Fibroblast of skin of back (primary cell): ENCODE data around the gene COQ7. TPM values are rescaled to one million over a fixed set of nuclear protein-coding genes. Genes with fewer than 3 reads are reported as not detected.

Source experiments
- DNase-seq: peaks from one replicate; pipeline ENCODE4 v3.0.0-alpha.2; 2013
- polyA plus RNA-seq, 2 experiments: library from polyadenylated mRNA; unstranded; fragments of 120-200 nt; gene quantifications; one replicate each; pipeline ENCODE4 v1.2.1, GENCODE V29; 2013; ENCODE audit not compliant: insufficient read length in 2 of 2

Gene COQ7
- polyA plus RNA-seq (2013, experiment 1 of 2; ENCODE audit: insufficient read length), result 12.2 TPM
- polyA plus RNA-seq (2013, experiment 2 of 2; ENCODE audit: insufficient read length), result 11.7 TPM

DNA sequence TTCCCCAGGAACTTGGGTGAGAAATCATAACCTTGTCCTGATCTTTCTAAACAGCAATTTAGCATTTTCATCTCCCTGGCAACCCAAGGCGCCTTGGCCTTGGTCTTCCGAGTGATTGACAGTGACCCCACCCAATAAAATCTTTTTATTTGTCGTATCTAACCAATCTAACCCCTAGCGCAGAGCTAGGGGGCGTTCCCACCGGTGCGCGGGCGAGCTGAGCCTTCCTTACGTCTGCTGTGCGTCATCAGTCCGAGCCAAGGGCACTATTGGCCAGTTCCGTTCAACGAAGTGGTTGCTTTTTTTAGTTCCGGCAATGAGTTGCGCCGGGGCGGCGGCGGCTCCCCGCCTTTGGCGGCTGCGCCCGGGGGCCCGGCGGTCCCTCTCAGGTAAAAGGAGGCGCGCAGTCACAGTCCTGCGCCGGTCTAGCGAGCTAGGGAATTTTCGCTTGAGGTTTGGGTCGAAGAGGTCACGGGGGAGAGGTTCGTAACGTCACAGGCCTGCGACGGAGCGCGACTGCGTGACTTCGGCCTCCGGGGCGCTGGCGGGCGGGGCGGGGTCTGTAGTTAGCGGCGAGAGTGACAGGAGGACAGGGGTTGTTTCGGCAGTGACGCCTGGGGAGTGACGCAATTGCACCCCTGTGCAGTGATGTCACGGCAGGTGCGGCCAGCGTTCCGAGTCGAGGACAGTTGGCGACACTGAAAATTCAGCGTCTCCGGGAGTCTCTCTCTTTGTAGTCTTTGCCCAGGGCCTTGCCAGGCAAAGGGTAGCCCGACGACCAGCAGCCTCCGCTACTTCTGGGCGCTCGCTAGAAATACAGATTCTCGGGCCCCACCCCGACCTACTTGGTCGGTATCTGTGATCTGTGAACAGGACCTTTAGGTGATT, at the start of gene COQ7:
TSS of gene COQ7 (plus strand) at position 266 of the 888 bp plus-strand sequence. CDS start at position 317, 51 bp downstream.
- peak; percentile 100 for DNase-seq

DNA sequence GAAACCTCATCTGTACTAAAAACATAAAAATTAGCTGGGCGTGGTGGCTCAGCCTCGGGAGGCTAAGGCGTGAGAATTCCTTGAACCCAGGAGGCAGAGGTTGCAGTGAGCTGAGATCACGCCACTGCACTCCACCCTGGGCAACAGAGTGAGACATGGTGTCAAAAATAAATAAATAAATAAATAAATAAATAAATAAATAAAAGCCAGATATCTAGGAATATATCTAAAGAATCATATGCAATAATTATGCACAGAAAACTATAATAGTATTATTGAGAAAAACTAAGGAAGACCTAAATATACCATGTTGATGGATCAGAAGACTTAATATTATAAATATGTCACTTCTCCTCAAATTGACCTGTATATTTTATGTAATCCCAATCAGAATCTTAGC, 46.7 kb upstream of the COQ7 start:
- DNase-seq, result no peak

DNA sequence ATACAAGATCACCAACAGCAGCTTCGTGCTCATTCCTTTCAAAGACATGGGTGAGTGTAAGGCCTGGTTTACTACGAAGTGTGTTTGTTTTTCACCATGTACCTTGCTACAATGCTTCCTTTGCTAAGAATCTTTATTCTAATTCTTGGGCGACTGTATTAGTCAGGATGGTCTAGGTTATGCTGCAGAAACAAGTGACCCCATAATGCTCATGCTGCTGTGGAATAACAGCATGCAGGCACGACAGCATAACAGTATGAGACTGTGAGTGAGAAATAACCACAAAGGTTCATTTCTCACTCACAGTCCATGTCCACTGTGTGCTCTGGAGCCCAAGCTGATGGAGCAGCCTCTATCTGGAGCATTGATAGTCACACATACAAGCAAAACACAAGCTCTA, 45.7 kb upstream of the COQ7 start:
- no peak for DNase-seq

DNA sequence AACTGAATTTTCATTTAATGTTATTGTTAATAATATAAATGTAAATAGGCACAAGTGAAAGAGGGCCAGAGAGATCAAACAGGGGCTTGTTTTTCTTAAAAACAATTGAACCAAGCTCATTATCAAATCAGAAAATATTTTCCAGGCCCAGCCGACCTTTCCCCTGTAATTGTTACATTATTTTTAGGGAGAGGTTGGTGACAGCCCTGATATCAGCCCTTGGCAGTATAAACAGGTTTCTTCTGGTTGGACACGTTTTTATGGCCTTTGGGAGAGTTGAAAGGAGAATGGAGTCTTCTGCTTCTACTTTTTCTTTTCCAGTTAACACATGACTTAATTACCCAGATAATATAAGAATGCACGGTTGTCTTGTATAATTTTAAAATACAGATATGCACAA, 40.0 kb upstream of the COQ7 start:
- DNase-seq, result no peak

DNA sequence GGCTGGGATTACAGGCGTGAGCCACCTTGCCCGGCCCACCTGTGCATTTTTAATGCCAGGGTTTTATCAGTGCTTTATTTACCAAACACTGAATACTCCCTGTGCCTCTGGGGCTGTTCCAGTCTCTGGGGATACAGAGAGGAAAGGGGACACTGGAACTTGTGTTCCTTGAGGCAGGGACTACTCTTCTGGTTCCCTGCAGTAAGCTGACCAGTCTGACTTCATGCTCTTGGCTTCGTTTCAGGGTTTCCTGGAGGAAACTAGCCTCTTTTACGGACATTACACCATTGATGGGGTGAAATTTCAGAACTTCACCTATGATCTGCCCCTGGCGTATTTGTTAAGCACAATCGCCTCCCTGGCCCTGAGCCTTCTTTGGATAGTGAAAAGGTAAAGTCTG, 37.4 kb upstream of the COQ7 start:
- DNase-seq, result no peak

DNA sequence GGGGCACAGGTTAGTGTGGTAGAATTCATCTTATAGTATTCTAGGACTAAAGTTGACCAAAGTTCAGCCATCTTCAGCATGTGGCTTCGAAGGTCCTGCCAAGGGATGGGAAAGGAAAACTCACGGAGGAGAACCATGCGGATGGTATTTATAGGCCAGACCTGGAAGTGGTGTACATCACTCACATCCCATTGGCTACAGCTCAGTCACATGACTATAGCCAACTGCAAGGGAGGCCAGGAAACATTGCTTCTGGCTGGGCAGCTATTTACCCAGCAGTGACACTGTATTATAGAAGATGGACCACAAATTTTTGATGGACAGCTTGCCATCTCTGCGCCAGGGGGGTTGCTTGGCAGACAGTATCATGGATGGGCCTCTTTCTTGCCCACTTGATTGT, 35.7 kb upstream of the COQ7 start:
- no peak for DNase-seq

DNA sequence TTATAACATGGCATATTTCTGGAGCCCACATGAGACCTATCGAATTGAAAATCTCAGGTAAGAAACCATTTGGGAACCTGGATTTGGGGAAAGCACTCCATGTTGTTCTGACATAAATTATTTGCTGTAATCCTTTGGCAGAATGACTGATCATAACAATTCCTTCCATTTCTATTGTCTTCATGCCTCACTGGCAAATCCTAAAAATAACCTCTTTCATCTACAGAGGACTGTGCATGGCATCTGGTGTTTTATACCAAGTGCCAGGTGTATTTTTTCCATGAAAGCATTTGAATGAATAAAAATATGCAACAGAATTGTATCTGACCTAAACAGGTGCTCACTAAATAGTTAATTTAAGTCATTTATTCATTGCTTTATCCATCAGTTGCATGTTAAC, 33.7 kb upstream of the COQ7 start:
- no peak for DNase-seq

DNA sequence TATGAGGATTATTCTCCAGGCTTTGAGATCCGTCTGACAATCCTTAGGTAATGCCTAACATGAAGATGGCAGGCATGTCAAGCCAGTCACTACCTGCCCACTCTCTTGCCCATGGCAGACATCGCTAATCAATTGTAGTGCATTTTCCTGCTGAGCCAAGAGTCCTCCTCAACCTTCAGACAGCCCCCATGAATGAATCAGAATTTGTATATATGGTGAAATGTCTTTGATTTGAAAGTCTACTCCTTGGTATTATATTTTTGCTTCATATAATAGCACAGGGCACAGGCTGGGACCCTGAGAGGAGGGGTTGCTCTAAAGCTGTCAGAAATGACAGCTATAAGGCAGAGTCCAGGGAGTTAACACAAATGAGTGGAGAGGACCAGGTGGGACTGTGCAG, 27.0 kb upstream of the COQ7 start:
- no peak for DNase-seq

DNA sequence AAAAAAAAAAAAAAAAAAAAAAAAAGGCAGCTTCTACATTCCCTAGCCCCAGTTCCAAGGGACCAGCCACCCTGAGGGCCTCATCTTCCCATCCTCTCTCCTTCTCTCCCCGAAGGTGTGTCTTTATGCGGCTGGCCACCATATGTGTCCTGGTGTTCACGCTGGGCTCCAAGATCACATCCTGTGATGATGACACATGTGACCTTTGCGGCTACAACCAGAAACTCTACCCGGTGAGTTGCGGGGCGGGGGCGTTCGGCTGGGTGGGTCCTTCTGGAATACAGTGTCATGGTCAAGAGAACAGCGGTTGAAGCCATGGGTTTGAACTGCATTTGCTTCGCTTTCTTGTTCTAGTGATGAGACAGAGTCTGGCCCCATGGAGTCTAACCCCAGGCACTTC, 22.6 kb upstream of the COQ7 start:
- DNase-seq, result no peak

DNA sequence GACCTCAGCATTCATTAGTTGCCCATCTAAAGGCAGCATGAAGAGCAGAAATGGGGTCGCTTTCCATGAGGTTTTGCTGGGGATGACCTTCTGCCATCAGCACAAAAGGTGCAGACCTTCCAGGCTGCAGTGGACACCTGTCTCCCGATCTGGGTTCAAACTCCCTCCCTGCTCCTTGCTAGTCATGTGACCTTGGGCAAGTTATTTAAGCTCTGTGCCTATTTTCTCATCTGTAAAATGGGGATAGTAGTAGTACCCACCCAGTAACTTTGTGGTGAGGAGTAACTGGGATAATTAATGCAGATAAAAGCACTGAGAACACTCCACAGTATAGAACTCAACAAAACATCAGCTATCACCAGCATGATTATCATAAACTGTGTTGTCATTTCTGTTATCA, 21.4 kb upstream of the COQ7 start:
- no peak for DNase-seq

DNA sequence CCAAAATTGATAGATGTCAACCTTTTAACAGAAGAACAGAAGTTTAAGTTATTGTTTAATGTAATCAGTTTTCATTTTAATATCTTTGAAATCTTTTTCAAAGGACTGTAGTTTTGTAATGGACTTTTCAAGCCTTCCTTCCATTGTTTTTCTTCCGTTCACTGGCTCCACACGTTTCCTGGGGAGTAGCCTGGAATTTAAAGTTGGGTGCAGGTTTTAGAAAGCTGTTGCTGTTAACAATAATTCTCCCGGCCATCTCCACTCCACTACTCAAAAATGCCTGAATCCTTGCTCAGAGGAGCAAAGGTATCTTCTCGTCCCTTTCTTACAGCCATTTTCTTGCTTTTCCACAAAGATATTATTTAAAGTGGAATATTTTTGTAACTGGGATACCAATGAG, 4.7 kb upstream of the COQ7 start:
- DNase-seq, result no peak

DNA sequence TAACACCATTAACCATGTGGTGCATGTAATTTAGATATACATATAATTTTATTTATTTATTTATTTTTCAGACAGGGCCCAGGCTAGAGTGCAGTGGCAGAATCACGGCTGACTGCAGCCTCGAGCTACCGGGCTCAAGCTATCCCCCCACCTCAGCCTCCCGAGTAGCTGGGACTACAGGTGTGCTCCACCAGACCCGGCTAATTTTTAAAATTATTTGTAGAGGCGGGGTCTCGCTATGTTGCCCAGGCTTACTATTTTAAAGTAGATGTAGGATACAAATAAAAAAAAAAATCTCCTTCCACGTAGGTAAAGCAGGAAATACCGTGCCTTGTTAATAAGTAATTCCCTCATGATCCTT, 446 bp upstream of the COQ7 start:
- DNase-seq, result no peak

DNA sequence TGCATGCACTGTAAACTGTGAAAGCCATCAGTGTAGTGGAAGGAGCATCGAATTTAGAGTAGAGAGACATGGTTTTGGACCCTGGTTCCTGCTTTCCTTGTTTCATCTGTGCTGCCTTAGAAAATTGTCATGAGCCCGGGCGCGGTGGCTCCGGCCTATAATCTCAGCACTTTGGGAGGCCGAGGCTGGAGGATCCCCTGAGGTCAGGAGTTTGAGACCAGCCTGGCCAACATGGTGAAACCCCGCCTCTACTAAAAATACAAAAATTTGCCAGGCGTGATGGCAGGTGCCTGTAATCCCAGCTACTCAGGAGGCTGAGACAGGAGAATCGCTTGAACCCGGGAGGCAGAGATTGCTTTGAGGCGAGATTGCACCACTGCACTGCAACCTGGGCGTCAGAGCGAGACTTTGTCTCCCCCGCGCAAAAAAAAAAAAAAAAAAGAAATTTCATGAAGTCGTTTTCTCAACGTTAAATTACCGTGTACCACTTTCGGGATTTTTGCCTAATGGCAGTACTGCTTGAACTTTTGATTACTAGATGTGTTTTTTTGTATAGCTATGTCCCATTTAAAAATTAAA, 912 bp downstream of the COQ7 start:
- no peak for DNase-seq

DNA sequence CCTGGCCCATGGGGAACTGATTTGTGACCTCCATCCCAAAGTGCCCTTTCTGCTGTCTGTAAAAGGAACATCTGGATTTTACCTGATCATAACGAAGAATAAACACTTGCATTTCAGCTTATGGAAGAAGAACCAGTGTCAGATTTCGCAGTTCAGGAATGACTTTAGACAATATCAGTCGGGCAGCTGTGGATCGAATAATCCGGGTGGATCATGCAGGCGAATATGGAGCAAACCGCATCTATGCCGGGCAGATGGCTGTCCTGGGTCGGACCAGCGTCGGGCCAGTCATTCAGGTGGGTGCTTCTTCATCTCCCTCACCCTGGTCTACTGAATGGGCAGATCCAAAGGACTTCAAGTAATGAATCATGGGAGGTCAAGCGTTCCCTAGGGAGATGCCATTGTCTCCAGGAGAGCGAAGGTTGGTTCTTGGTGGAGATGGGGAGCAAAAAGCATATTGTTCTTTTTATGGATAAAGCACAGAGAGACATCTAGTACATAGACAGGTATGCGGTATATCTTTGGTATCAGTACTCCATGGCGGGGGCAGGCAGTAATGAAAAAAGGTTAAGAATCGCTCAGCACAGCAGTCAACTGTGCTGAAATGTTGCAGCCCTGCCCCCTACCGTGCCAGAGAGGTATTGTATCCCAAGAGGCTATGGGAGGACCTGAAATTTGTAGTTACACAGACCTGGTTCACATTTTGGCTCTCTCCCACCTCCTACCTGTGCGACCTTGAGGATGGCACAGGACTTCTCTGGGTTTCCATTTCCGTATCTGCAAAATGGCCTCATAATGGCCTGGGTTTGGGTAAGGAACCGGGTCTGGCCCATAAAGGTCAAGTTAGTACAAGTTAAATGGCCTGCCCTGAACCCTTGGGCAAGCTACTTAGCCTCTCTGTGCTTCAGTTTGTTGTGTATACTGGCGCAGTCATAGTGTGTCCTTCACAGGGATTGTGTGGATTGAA, 4.7 kb downstream of the COQ7 start:
- peak; percentile 44 for DNase-seq

DNA sequence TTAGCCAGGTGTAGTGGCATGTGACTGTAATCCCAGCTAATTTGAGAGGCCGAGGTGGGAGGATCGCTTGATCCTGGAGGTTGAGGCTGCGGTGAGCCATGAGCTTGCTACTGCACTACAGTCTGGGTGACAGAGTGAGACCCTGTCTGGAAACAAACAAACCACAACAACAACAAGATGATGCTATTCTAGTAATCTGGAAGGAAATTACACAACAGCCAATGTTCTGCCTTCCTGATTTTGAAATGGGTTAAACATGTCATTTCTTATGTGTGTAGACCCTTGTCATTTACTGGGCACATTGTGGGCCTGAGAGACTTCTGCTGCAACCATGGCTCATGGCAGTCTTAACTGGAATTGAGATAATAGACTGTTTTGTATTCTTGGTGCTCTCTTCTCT, 5.9 kb downstream of the COQ7 start:
- no peak for DNase-seq

DNA sequence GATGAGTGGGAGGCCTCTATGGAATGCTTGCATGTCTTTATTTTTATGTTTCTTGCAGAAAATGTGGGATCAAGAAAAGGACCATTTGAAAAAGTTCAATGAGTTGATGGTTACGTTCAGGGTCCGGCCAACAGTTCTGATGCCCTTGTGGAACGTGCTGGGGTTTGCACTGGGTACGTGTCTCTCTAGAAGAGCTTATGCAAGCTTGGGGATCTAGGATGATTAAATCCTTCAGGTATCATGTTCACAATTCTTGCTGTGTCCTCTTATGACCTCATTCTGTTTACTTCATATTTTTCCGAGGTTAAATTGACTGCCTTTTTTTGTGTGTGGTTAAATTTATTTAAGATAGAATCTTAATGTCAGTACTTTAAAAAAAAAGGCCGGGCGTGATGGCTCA, 6.4 kb downstream of the COQ7 start:
- no peak for DNase-seq

DNA sequence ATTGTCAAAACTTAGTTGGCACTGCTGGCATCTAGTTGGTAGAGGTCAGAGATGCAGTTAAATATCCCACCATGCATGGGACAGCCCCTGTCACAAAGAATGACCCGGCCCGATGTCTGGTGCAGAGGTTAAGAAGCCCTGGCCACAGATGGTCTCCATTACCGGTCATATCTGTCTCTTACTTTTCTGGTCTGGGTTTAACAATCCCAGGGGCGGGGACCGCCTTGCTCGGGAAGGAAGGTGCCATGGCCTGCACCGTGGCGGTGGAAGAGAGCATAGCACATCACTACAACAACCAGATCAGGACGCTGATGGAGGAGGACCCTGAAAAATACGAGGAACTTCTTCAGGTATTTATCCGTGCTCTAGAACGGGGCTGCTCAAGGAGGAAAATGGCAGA, 8.1 kb downstream of the COQ7 start:
- no peak for DNase-seq

DNA sequence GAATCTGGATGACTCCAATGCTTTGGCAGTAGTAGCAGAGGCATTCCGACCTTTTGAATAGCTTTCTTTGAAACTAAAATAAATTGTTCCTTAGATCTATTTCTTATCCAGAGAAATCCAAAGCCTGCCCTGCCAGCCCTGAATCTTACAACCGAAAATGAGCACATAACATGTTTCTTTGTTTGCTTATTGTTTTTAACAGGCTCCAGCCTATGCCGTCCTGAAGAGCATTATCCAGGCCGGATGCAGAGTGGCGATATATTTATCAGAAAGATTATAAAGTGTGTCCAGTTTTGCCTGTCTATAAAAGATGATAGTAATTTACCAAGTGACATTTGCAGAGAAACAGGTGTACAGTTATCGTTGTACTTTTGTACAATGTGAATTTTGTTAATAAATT, 10.5 kb downstream of the COQ7 start:
- no peak for DNase-seq

DNA sequence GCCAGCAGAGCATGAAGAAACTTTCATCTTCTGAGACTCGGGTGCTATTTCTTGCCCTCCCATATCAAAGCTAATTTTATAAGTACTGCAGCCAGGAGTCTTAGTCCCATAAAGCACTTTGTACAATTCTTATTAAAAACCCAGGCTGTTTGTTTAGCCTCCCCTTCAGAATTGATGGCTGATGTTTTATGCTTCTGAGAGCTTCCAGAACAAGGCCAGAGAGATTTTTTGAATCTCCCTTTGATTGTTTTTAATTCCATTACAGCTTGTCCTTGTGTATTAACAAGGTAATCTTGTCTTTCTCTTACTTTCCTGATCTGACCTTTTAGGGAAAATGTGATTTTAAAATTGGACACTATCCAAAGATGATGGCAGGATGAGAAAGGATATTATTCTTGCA, 16.3 kb downstream of the COQ7 start:
- no peak for DNase-seq

DNA sequence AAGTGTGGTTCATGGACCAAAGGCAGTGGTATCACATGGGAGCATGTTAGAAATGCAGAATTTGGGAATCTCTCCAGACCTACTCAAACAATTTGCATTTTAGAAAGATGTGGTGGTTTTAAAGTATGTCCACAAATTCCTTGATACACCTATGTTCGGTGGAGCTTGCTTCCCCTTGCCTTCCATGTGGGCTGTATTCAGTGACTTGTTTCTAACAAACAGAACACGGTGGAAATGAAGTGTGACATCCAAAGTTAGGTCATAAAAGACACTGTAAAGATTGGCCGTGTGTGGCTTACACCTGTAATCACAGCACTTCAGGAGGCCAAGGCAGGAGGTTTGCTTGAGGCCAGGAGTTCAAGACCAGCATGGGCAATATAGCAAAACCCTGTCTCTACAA, 16.7 kb downstream of the COQ7 start:
- no peak for DNase-seq

DNA sequence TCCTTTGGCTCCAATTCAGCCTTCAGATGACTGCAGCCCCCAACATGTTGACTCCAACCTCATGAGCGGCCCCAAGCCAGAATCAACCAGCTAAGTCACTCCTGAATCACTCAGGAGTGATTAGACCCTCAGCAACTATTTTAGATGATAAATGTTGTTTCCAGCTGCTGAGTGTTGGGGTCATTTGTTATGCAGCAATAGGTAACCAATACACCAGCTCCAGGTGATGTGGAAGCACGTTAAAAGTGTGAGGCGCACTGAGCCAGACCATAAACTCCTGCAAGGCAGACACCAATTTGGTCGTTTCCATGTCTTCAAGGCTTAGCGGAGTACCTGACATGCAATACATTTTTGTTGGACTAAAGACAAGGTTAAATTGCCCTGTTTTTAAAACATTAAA, 17.5 kb downstream of the COQ7 start:
- DNase-seq, result no peak

DNA sequence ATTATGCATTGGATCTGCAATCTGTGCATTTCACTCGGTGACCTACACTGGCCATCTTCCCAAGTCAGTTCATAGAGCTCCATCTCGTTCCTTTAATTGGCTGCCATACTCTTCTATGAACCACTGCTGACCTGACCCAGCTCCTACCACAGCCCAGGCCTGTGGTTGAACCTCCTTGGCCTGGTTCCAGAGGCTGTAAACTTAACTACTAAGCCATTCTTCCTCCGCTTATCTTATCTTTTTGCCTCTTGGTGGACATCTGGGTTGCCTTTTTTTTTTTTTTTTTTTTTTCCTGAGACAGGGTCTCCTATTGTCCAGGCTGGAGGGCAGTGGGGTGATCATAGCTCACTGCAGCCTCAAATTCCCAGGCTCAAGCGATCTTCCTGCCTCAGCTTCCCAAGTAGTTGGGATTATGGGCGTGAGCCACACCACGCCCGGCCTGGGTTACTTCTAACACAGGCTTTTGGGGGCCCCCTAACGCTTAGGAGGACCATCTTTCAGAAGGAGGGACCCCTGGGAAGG, 18.3 kb downstream of the COQ7 start:
- DNase-seq, result no peak
